Calu3 (cell line): ENCODE data around the gene PTPN11. TPM values are rescaled to one million over a fixed set of nuclear protein-coding genes. Genes with fewer than 3 reads are reported as not detected.
A peak's percentile ranks its signal among the peaks of the same experiment; 100 is the strongest.

Source experiments
- BruUV-seq: library from RNA; stranded (reverse); fragments of 400-500 nt; replicated peaks from 2 replicates; lab custom pipeline; 2021; lab: Mats Ljungman, UMichigan
- CTCF ChIA-PET: fragments of 300-600 bp; sonication (Branson Sonifier 250); formaldehyde crosslinking; loops from one replicate; lab custom pipeline; 2022; ENCODE audit warnings: antibody characterized with exemption; lab: Charles Lee
- DNase-seq: peaks from one replicate; pipeline ENCODE4 v3.0.0; 2022
- H3K27ac Mint-ChIP-seq: one replicate; pipeline ENCODE4 v1.8.0; 2022; ENCODE audit warnings: mixed read lengths; ENCODE audit not compliant: unreplicated experiment
- H3K27me3 Mint-ChIP-seq: one replicate; pipeline ENCODE4 v1.8.0; 2022; ENCODE audit warnings: mixed read lengths; ENCODE audit not compliant: unreplicated experiment
- H3K36me3 Mint-ChIP-seq: one replicate; pipeline ENCODE4 v1.8.0; 2022; ENCODE audit warnings: mild to moderate bottlenecking, moderate library complexity, mixed read lengths; ENCODE audit not compliant: insufficient read depth, unreplicated experiment
- H3K4me1 Mint-ChIP-seq: one replicate; pipeline ENCODE4 v1.8.0; 2022; ENCODE audit warnings: mild to moderate bottlenecking, low read depth, mixed read lengths; ENCODE audit not compliant: unreplicated experiment
- H3K4me3 Mint-ChIP-seq: one replicate; pipeline ENCODE4 v1.8.0; 2022; ENCODE audit warnings: mild to moderate bottlenecking, low read depth, moderate library complexity, mixed read lengths; ENCODE audit not compliant: unreplicated experiment
- H3K9me3 Mint-ChIP-seq: one replicate; pipeline ENCODE4 v1.8.0; 2022; ENCODE audit warnings: low read depth, mixed read lengths; ENCODE audit not compliant: unreplicated experiment
- CTCF ChIP-seq: fragments of 200-600 bp; IDR thresholded peaks from one replicate; pipeline ENCODE4 v1.8.0; 2022; ENCODE audit warnings: antibody characterized with exemption; ENCODE audit not compliant: unreplicated experiment
- intact Hi-C: fragments of 100-400 bp; cut with micrococcal nuclease; formaldehyde crosslinking; loops from one replicate; pipeline ENCODE4 v1.10.0; 2022; ENCODE audit not compliant: unreplicated experiment
- total RNA-seq: library from RNA; stranded (reverse); gene quantifications from 2 replicates; pipeline ENCODE4 v1.2.3, GENCODE V29; 2022

The PTPN11 gene
- total RNA-seq, 1 experiment from 2014 or later: 174 TPM

GRCh38 chr12:112418273-112418607 is 507 bp upstream of the PTPN11 start:
- no peak for DNase-seq
- Mint-ChIP-seq H3K4me3 (peak overlapping the region; percentile 100), H3K36me3 (peaks cover 35% of the 10 kb centered on the region), H3K4me1 (peaks cover 27% of the 10 kb centered on the region), H3K9me3 (no peaks in the 10 kb centered on the region), H3K27me3 (no peaks in the 10 kb centered on the region), H3K27ac (peak overlapping the region; percentile 100)
- TSS peak; percentile 95 for BruUV-seq
- TF ChIP-seq CTCF: no peak
- intact Hi-C loops: no loop called here
- CTCF ChIA-PET: no interaction called here

GRCh38 chr12:112419297-112420133 is 768 bp downstream of the PTPN11 start:
- TSS peak; percentile 38 for BruUV-seq
- CTCF ChIA-PET: no interaction called here
- Mint-ChIP-seq H3K27me3 (no peaks in the 10 kb centered on the region), H3K4me1 (peaks cover 27% of the 10 kb centered on the region), H3K4me3 (peak overlapping the region; percentile 100), H3K9me3 (no peaks in the 10 kb centered on the region), H3K27ac (peak overlapping the region; percentile 99), H3K36me3 (peaks cover 35% of the 10 kb centered on the region)
- intact Hi-C loops: no loop called here
- no peak for TF ChIP-seq CTCF
- peak; percentile 74 for DNase-seq

GRCh38 chr12:112420740-112421139 is 2.0 kb downstream of the PTPN11 start:
- intact Hi-C loops: no loop called here
- H3K27ac Mint-ChIP-seq: peak overlapping the region; percentile 27
- H3K9me3 Mint-ChIP-seq: no peaks in the 10 kb centered on the region
- no peaks in the 10 kb centered on the region for H3K27me3 Mint-ChIP-seq
- DNase-seq: no peak
- peaks cover 35% of the 10 kb centered on the region for H3K36me3 Mint-ChIP-seq
- no peak for TF ChIP-seq CTCF
- CTCF ChIA-PET: no interaction called here
- peaks cover 27% of the 10 kb centered on the region for H3K4me1 Mint-ChIP-seq
- peak overlapping the region; percentile 100 for H3K4me3 Mint-ChIP-seq
- no TSS peak for BruUV-seq

GRCh38 chr12:112421363-112421762 is 2.6 kb downstream of the PTPN11 start:
- peaks cover 36% of the 10 kb centered on the region for H3K36me3 Mint-ChIP-seq
- TF ChIP-seq CTCF: no peak
- peaks cover 27% of the 10 kb centered on the region for H3K4me1 Mint-ChIP-seq
- no peak for DNase-seq
- BruUV-seq: no TSS peak
- H3K27me3 Mint-ChIP-seq: no peaks in the 10 kb centered on the region
- CTCF ChIA-PET: no interaction called here
- H3K9me3 Mint-ChIP-seq: no peaks in the 10 kb centered on the region
- no peak overlapping the region for H3K4me3 Mint-ChIP-seq
- intact Hi-C loops: no loop called here
- no peak overlapping the region for H3K27ac Mint-ChIP-seq
